ENCODE results near the gene LRRC36. TPM values are rescaled to one million over a fixed set of nuclear protein-coding genes. Genes with fewer than 3 reads are reported as not detected.

Gene LRRC36
- total and polyA plus RNA-seq, 10 of the 15 experiments (the other 5 are each of a cell fraction or from before 2014, with no cell fraction given) = 0.45 to 2.0 (median 0.75) TPM; not detected in 1

DNA sequence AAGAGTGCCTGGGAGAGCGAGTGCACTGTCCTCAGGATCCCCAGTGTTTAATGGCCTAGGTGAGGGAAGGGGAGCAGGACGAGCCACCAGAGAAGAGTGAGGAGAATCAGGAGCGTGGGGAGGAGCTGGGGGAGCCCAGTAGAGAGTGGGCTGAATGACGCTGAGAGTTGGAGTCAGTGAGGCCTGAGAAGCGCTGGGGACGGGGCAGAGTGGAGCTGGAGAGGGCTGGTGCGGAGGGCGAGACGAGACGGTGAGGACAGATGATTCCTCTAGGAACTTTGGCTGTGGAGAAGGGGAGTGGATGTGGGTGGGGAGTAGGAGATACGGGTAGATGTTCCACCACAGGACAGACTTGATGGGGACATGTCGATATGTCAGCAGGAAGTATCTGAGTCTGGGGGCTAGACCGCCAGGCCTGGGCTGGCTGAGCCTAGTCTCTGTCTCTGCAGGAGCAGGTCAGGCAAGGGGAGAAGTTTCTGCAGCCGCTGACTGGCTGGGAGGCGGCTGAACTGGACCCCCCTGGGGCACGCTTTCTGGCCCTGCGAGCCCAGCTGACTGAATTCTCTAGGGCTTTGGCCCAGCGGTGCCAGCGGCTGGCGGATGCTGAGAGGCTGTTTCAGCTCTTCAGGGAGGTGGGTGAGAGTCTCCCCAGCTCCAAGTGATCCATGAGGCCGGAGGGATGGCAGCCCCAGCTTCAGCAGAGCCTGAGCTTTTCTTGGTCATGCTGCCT, 42.6 kb upstream of the LRRC36 start:
- H3K4me3 ChIP-seq = no peak overlapping the region
- no peak for FAIRE-seq
- H3K9me3 ChIP-seq (replicated peaks; ENCODE audit: control insufficient read depth, insufficient read depth, low read length) = no peaks in the 10 kb centered on the region
- in situ Hi-C loops (cut with MboI) (no loop called here), intact Hi-C loops (cut with micrococcal nuclease; ENCODE audit: unreplicated experiment) (no loop called here)
- ChIA-PET CTCF (interaction anchor here (0.6 to 2.0 kb wide), 8 partner anchors 18 to 86 kb away, joined by 3 to 11 read pairs (median 4); no protein-coding TSS in a partner anchor), SMC1A (ENCODE audit: uncharacterized antibody, unreplicated experiment) (interaction anchor here (0.9 kb wide), 1 partner anchor 55 kb away, joined by 3 read pairs; no protein-coding TSS in a partner anchor), RAD21 (ENCODE audit: unreplicated experiment) (interaction anchor here (0.9 kb wide), 1 partner anchor 55 kb away, joined by 3 read pairs; no protein-coding TSS in a partner anchor), POLR2A (no interaction called here)
- H2AFZ ChIP-seq (ENCODE audit: control insufficient read depth, low read depth, low read length) = no peak overlapping the region
- H3K79me2 ChIP-seq (ENCODE audit: control insufficient read depth, insufficient read depth, low read length) = no peaks in the 10 kb centered on the region
- H3K27me3 ChIP-seq (replicated peaks in 1 of 2; ENCODE audit: control insufficient read depth in 2 of 2, insufficient read depth in 2 of 2, low read length in 1 of 2) = no peaks in the 10 kb centered on the region
- no peak overlapping the region for H3K27ac ChIP-seq (ENCODE audit: control insufficient read depth, insufficient read depth)
- no peak overlapping the region for H3K4me2 ChIP-seq (ENCODE audit: control insufficient read depth, insufficient read depth)
- H4K20me1 ChIP-seq (ENCODE audit: control insufficient read depth, insufficient read depth) = no peaks in the 10 kb centered on the region
- no peak overlapping the region for H3K9ac ChIP-seq (ENCODE audit: control insufficient read depth, insufficient read depth, low read length)
- 39% methylated on average over 21 of the region's 21 CpGs for WGBS (ENCODE audit: insufficient coverage, insufficient replicate concordance, low lambda C conversion rate, missing lambda C conversion rate)
- no peak for DNase-seq (ENCODE audit: low read depth, low spot score)
- no peak for ATAC-seq
- BruUV-seq (replicated peaks) = no TSS peak
- H3K36me3 ChIP-seq (ENCODE audit: control insufficient read depth in 2 of 2, insufficient read depth in 2 of 2, low read length in 1 of 2) = no peaks in the 10 kb centered on the region
- H3K4me1 ChIP-seq (ENCODE audit: control insufficient read depth, insufficient read depth, low read length) = no peaks in the 10 kb centered on the region
- TF ChIP-seq ATF2 (IDR thresholded peaks at IDR 0.05; ENCODE audit: low read length) = no peak
- no peak for TF ChIP-seq ZNF217 (IDR thresholded peaks at IDR 0.05)
- no peak for TF ChIP-seq TAF1 (IDR thresholded peaks at IDR 0.05; ENCODE audit: borderline replicate concordance, low read depth, low read length)
- TF ChIP-seq RUNX3 (IDR thresholded peaks at IDR 0.05; ENCODE audit: low read length) = no peak
- TF ChIP-seq, protein P1, sequence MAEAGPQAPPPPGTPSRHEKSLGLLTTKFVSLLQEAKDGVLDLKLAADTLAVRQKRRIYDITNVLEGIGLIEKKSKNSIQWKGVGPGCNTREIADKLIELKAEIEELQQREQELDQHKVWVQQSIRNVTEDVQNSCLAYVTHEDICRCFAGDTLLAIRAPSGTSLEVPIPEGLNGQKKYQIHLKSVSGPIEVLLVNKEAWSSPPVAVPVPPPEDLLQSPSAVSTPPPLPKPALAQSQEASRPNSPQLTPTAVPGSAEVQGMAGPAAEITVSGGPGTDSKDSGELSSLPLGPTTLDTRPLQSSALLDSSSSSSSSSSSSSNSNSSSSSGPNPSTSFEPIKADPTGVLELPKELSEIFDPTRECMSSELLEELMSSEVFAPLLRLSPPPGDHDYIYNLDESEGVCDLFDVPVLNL (IDR thresholded peaks at IDR 0.05; ENCODE audit: low read depth, low read length) = no peak
- no peak for TF ChIP-seq SREBF1 (IDR thresholded peaks at IDR 0.05; ENCODE audit: low read length)
- no peak for TF ChIP-seq CUX1 (IDR thresholded peaks at IDR 0.05; ENCODE audit: insufficient replicate concordance, low read depth, low read length)
- TF ChIP-seq KLF5 (IDR thresholded peaks at IDR 0.05; ENCODE audit: partially characterized antibody) = no peak
- TF ChIP-seq SP1 (IDR thresholded peaks at IDR 0.05; ENCODE audit: low read depth, low read length) = no peak
